GM23248 (cell line): ENCODE results near the gene BCL2L13.

Source experiments
- EZH2 ChIP-seq: fragments of 200-600 bp; sonication (generic); IDR thresholded peaks from 2 replicates; pipeline ENCODE4 v1.6.1; 2018; ENCODE audit warnings: antibody characterized with exemption, mild to moderate bottlenecking; ENCODE audit not compliant: insufficient read depth, poor library complexity, severe bottlenecking
- EZH2phosphoT487 ChIP-seq: fragments of 200-600 bp; sonication (generic); IDR thresholded peaks from 2 replicates; pipeline ENCODE4 v1.6.1; 2018; ENCODE audit warnings: antibody characterized with exemption, moderate library complexity, mild to moderate bottlenecking, low read depth; ENCODE audit not compliant: insufficient read depth

- no peak for TF ChIP-seq EZH2
- no peak for TF ChIP-seq EZH2phosphoT487
Observed at GRCh38 chr22:17612057-17612456, 26.5 kb upstream of the BCL2L13 start.
